ENCODE results near the gene SERPINA9. TPM values are rescaled to one million over a fixed set of nuclear protein-coding genes. Genes with fewer than 3 reads are reported as not detected.

The SERPINA9 gene
- polyA plus RNA-seq, 1 donor (not counting 4 experiments of a cell fraction or from before 2014, with no cell fraction given) = 0.05 TPM

DNA sequence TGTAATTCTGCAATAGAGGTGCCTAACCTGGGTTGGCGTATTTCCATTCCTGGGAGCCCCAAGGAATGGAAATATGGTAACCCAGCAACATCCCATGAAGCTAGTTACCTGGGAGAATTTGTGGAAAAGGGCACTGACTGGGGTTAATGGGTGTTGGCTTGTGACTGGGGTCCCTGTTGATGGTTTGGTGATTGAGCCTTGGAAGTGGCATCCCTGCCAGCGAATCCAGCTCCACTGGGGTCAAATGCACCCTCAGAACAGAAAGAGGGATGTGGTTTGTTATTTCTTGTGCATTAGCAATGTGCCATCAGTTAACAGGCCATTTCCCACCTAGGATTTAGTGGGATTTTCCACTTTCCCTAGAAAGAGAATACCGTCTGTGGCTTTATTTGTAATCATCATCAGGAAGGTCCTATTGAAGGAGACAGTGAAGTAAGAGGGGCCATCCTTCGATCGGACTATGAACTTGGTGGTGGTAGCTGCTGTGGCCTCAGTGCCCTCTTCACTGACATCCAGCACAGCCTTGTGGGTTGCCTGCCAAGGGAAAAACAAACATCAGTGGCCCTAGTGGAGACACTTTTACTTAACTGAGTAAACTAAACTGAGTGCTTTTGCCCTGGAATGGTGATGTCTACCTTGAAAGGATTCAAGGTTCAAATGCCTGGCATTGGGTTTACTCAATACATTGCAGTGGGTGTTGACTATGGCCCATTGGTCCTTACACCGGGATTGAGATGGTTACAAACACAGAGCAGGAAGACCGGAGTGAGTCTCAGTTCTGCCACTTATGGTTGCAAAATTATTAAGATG is 13.0 kb downstream of the SERPINA9 start:
- dilution Hi-C loops (cut with MboI; ENCODE audit: extremely low pct_ligation_motif_present, low sequenced_read_pairs) = no loop called here
- H3K9me3 ChIP-seq (ENCODE audit: control insufficient read depth, low read depth, low read length) = peaks cover 3% of the 10 kb centered on the region
- no peaks in the 10 kb centered on the region for H3K9me1 ChIP-seq (ENCODE audit: control insufficient read depth, extremely low read depth, insufficient read depth, low read length)
- H3K36me3 ChIP-seq (ENCODE audit: control insufficient read depth in 2 of 2, extremely low read depth in 1 of 2, insufficient read depth in 2 of 2, low read length in 2 of 2) = no peaks in the 10 kb centered on the region
- no peaks in the 10 kb centered on the region for H3K27me3 ChIP-seq (ENCODE audit: control insufficient read depth, extremely low read depth, insufficient read depth, low read length)
- no peak for FAIRE-seq
- TF ChIP-seq EZH2 (IDR thresholded peaks at IDR 0.05; ENCODE audit: low read length) = no peak
- TF ChIP-seq, protein P1, sequence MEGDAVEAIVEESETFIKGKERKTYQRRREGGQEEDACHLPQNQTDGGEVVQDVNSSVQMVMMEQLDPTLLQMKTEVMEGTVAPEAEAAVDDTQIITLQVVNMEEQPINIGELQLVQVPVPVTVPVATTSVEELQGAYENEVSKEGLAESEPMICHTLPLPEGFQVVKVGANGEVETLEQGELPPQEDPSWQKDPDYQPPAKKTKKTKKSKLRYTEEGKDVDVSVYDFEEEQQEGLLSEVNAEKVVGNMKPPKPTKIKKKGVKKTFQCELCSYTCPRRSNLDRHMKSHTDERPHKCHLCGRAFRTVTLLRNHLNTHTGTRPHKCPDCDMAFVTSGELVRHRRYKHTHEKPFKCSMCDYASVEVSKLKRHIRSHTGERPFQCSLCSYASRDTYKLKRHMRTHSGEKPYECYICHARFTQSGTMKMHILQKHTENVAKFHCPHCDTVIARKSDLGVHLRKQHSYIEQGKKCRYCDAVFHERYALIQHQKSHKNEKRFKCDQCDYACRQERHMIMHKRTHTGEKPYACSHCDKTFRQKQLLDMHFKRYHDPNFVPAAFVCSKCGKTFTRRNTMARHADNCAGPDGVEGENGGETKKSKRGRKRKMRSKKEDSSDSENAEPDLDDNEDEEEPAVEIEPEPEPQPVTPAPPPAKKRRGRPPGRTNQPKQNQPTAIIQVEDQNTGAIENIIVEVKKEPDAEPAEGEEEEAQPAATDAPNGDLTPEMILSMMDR (optimal IDR thresholded peaks at IDR 0.05 in 1 of 3, IDR thresholded peaks at IDR 0.05 in 1 of 3, conservative IDR thresholded peaks at IDR 0.05 in 1 of 3; ENCODE audit: extremely low read depth in 1 of 3, insufficient read depth in 2 of 3, low read length in 3 of 3) = no peak
- H3K4me3 ChIP-seq (ENCODE audit: control insufficient read depth in 2 of 3, extremely low read depth in 1 of 3, insufficient read depth in 2 of 3, low read depth in 1 of 3, low read length in 3 of 3) = no peak overlapping the region
- DNase-seq (ENCODE audit: low read depth, low spot score) = no peak
- no peak overlapping the region for H3K9ac ChIP-seq (ENCODE audit: control insufficient read depth, extremely low read depth, insufficient read depth, low read length)
- no peaks in the 10 kb centered on the region for H4K20me1 ChIP-seq (ENCODE audit: control insufficient read depth, extremely low read depth, insufficient read depth, low read length)
- H3K27ac ChIP-seq (ENCODE audit: control insufficient read depth, insufficient read depth, low read length) = no peak overlapping the region
- H3K4me2 ChIP-seq (ENCODE audit: control insufficient read depth, extremely low read depth, insufficient read depth, low read depth, low read length) = no peak overlapping the region
- no peaks in the 10 kb centered on the region for H3K79me2 ChIP-seq (ENCODE audit: control insufficient read depth, insufficient read depth, low read length)
- no peak overlapping the region for H2AFZ ChIP-seq (ENCODE audit: control insufficient read depth, low read length)
- H3K4me1 ChIP-seq (ENCODE audit: control insufficient read depth, extremely low read depth, insufficient read depth, low read length) = no peaks in the 10 kb centered on the region

DNA sequence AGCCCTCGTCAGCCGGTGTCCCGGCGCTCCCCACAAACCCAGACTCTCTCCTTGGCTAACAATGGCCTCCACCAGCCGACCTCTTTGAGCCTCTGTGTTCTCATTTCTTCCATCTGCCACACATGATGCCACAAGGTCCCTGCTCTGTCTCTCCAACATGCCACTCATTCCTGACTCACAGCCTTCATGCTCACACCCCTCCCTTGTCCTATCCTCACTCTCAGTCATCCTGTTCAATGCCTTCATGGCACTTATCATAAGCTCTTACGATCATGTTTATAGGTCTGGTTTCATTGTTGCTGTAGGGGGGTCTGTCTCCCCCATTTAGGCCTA is 13.8 kb downstream of the SERPINA9 start:
- Histone ChIP-seq H3K27ac (ENCODE audit: control insufficient read depth, insufficient read depth, low read length) (no peak overlapping the region), H3K9me3 (ENCODE audit: control insufficient read depth, low read depth, low read length) (peaks cover 3% of the 10 kb centered on the region), H3K4me1 (ENCODE audit: control insufficient read depth, extremely low read depth, insufficient read depth, low read length) (no peaks in the 10 kb centered on the region), H3K4me3 (ENCODE audit: control insufficient read depth in 2 of 3, extremely low read depth in 1 of 3, insufficient read depth in 2 of 3, low read depth in 1 of 3, low read length in 3 of 3) (no peak overlapping the region), H3K36me3 (ENCODE audit: control insufficient read depth in 2 of 2, extremely low read depth in 1 of 2, insufficient read depth in 2 of 2, low read length in 2 of 2) (no peaks in the 10 kb centered on the region), H3K4me2 (ENCODE audit: control insufficient read depth, extremely low read depth, insufficient read depth, low read depth, low read length) (no peak overlapping the region), H3K9me1 (ENCODE audit: control insufficient read depth, extremely low read depth, insufficient read depth, low read length) (no peaks in the 10 kb centered on the region), H2AFZ (ENCODE audit: control insufficient read depth, low read length) (no peak overlapping the region), H3K79me2 (ENCODE audit: control insufficient read depth, insufficient read depth, low read length) (no peaks in the 10 kb centered on the region), H3K9ac (ENCODE audit: control insufficient read depth, extremely low read depth, insufficient read depth, low read length) (no peak overlapping the region), H4K20me1 (ENCODE audit: control insufficient read depth, extremely low read depth, insufficient read depth, low read length) (no peaks in the 10 kb centered on the region), H3K27me3 (ENCODE audit: control insufficient read depth, extremely low read depth, insufficient read depth, low read length) (no peaks in the 10 kb centered on the region)
- no peak for TF ChIP-seq EZH2 (IDR thresholded peaks at IDR 0.05; ENCODE audit: low read length)
- TF ChIP-seq, protein P1 (optimal IDR thresholded peaks at IDR 0.05 in 1 of 3, IDR thresholded peaks at IDR 0.05 in 1 of 3, conservative IDR thresholded peaks at IDR 0.05 in 1 of 3; ENCODE audit: extremely low read depth in 1 of 3, insufficient read depth in 2 of 3, low read length in 3 of 3) = no peak
- dilution Hi-C loops (cut with MboI; ENCODE audit: extremely low pct_ligation_motif_present, low sequenced_read_pairs) = no loop called here
- DNase-seq (ENCODE audit: low read depth, low spot score) = no peak
- FAIRE-seq = no peak
